HUES6 (cell line): ENCODE data around the gene BICD2.

Experiments used
- H3K27ac ChIP-seq: 2 replicates; pipeline ENCODE4 v1.7.0; 2013; ENCODE audit warnings: low read depth, mild to moderate bottlenecking, low read length, inconsistent platforms
- H3K27me3 ChIP-seq: 2 replicates; pipeline ENCODE4 v1.6.1; 2013; ENCODE audit warnings: low read length; ENCODE audit not compliant: control insufficient read depth, insufficient read depth
- H3K36me3 ChIP-seq: 2 replicates; pipeline ENCODE4 v1.6.1; 2013; ENCODE audit warnings: low read length; ENCODE audit not compliant: control insufficient read depth, insufficient read depth
- H3K4me1 ChIP-seq: 2 replicates; pipeline ENCODE4 v1.6.1; 2013; ENCODE audit warnings: low read length; ENCODE audit not compliant: control insufficient read depth, insufficient read depth
- H3K4me3 ChIP-seq: 2 replicates; pipeline ENCODE4 v1.5.1; 2013; ENCODE audit warnings: low read depth, low read length
- H3K9ac ChIP-seq: one replicate; pipeline ENCODE4 v1.6.1; 2013; ENCODE audit warnings: mild to moderate bottlenecking, low read length
- H3K9me3 ChIP-seq: 2 replicates; pipeline ENCODE4 v1.6.1; 2013; ENCODE audit warnings: low read depth, low read length; ENCODE audit not compliant: control insufficient read depth, insufficient read depth

Gene BICD2

GRCh38 chr9:92745881-92746280 lies 18.8 kb downstream of the BICD2 start:
- no peaks in the 10 kb centered on the region for H3K36me3 ChIP-seq
- H3K27me3 ChIP-seq, result no peaks in the 10 kb centered on the region
- no peaks in the 10 kb centered on the region for H3K9me3 ChIP-seq
- H3K27ac ChIP-seq, result no peak overlapping the region
- no peak overlapping the region for H3K4me3 ChIP-seq
- no peak overlapping the region for H3K9ac ChIP-seq
- peaks cover 52% of the 10 kb centered on the region for H3K4me1 ChIP-seq

- Histone ChIP-seq H3K9ac (no peak overlapping the region), H3K4me3 (no peak overlapping the region), H3K4me1 (peaks cover 49% of the 10 kb centered on the region), H3K9me3 (no peaks in the 10 kb centered on the region), H3K27me3 (no peaks in the 10 kb centered on the region), H3K27ac (no peak overlapping the region), H3K36me3 (no peaks in the 10 kb centered on the region)
Observed at GRCh38 chr9:92745331-92745730, 19.3 kb downstream of the BICD2 start.

- Histone ChIP-seq H3K4me3 (no peak overlapping the region), H3K9ac (no peak overlapping the region)
Observed at GRCh38 chr9:92740969-92741368, 23.7 kb downstream of the BICD2 start.

GRCh38 chr9:92740446-92740961 lies 24.1 kb downstream of the BICD2 start:
- Histone ChIP-seq H3K4me3 (no peak overlapping the region), H3K9me3 (no peaks in the 10 kb centered on the region), H3K4me1 (peaks cover 38% of the 10 kb centered on the region), H3K9ac (no peak overlapping the region), H3K27me3 (no peaks in the 10 kb centered on the region), H3K27ac (no peak overlapping the region), H3K36me3 (no peaks in the 10 kb centered on the region)

More at GRCh38 chr9:92740969-92741368, 23.7 kb downstream of the BICD2 start:
- H3K27me3 ChIP-seq, result no peaks in the 10 kb centered on the region
- H3K9me3 ChIP-seq, result no peaks in the 10 kb centered on the region
- H3K27ac ChIP-seq, result no peak overlapping the region
- no peaks in the 10 kb centered on the region for H3K36me3 ChIP-seq
- peaks cover 39% of the 10 kb centered on the region for H3K4me1 ChIP-seq

GRCh38 chr9:92740009-92740408 lies 24.6 kb downstream of the BICD2 start:
- H3K27me3 ChIP-seq, result no peaks in the 10 kb centered on the region
- H3K4me3 ChIP-seq, result no peak overlapping the region
- H3K4me1 ChIP-seq, result peaks cover 38% of the 10 kb centered on the region
- no peak overlapping the region for H3K9ac ChIP-seq
- no peaks in the 10 kb centered on the region for H3K36me3 ChIP-seq
- H3K9me3 ChIP-seq, result no peaks in the 10 kb centered on the region
- no peak overlapping the region for H3K27ac ChIP-seq

GRCh38 chr9:92739346-92739970 lies 25.2 kb downstream of the BICD2 start:
- Histone ChIP-seq H3K9ac (no peak overlapping the region), H3K36me3 (no peaks in the 10 kb centered on the region), H3K27me3 (no peaks in the 10 kb centered on the region), H3K4me1 (peaks cover 40% of the 10 kb centered on the region), H3K4me3 (no peak overlapping the region), H3K27ac (no peak overlapping the region), H3K9me3 (no peaks in the 10 kb centered on the region)

- Histone ChIP-seq H3K27me3 (no peaks in the 10 kb centered on the region), H3K4me1 (peaks cover 40% of the 10 kb centered on the region), H3K4me3 (no peak overlapping the region), H3K9ac (no peak overlapping the region), H3K9me3 (no peaks in the 10 kb centered on the region), H3K27ac (no peak overlapping the region), H3K36me3 (no peaks in the 10 kb centered on the region)
Observed at GRCh38 chr9:92738661-92739081, 26.0 kb downstream of the BICD2 start.

GRCh38 chr9:92737611-92738299 lies 26.9 kb downstream of the BICD2 start:
- Histone ChIP-seq H3K9me3 (no peaks in the 10 kb centered on the region), H3K27me3 (no peaks in the 10 kb centered on the region), H3K27ac (no peak overlapping the region), H3K4me1 (peaks cover 40% of the 10 kb centered on the region), H3K9ac (no peak overlapping the region), H3K36me3 (no peaks in the 10 kb centered on the region), H3K4me3 (no peak overlapping the region)

GRCh38 chr9:92737216-92737606 lies 27.4 kb downstream of the BICD2 start:
- no peaks in the 10 kb centered on the region for H3K36me3 ChIP-seq
- peaks cover 40% of the 10 kb centered on the region for H3K4me1 ChIP-seq
- no peak overlapping the region for H3K4me3 ChIP-seq
- no peaks in the 10 kb centered on the region for H3K9me3 ChIP-seq
- no peaks in the 10 kb centered on the region for H3K27me3 ChIP-seq
- no peak overlapping the region for H3K9ac ChIP-seq
- H3K27ac ChIP-seq, result no peak overlapping the region

GRCh38 chr9:92736563-92737215 lies 27.9 kb downstream of the BICD2 start:
- Histone ChIP-seq H3K36me3 (no peaks in the 10 kb centered on the region), H3K4me3 (no peak overlapping the region), H3K4me1 (peaks cover 40% of the 10 kb centered on the region), H3K9me3 (no peaks in the 10 kb centered on the region), H3K9ac (no peak overlapping the region), H3K27ac (no peak overlapping the region), H3K27me3 (no peaks in the 10 kb centered on the region)
